HepG2 (cell line): ENCODE results near the gene SETD5. TPM values are rescaled to one million over a fixed set of nuclear protein-coding genes. Genes with fewer than 3 reads are reported as not detected.

Experiments used
- ATAC-seq: fragments of 200-7000 bp; cut with Tn5 transposase; 3 replicates; pipeline ENCODE4 v1.9.1; 2020; ENCODE audit warnings: mild to moderate bottlenecking, moderate library complexity
- BruUV-seq: library from RNA; stranded (reverse); fragments of 400-500 nt; replicated peaks from 2 replicates; lab custom pipeline; 2021; lab: Mats Ljungman, UMichigan
- CTCF ChIA-PET: fragments of 300-600 bp; formaldehyde crosslinking; extraction: SDS; loops from one replicate; lab custom pipeline; 2021; ENCODE audit warnings: low total read pairs, inconsistent platforms, low intra/inter-chr PET ratio; lab: Yijun Ruan, JAX
- POLR2A ChIA-PET: fragments of 350-600 bp; sonication (Branson Sonifier 250); formaldehyde crosslinking; loops from one replicate; lab custom pipeline; 2020; ENCODE audit warnings: antibody characterized with exemption, inconsistent platforms; lab: Yijun Ruan, JAX
- DNase-seq: peaks from one replicate; pipeline ENCODE4 v3.0.0-alpha.2; 2015; ENCODE audit warnings: low spot score
- FAIRE-seq: peaks from 3 replicates; lab custom pipeline; 2011; peaks lifted over from hg19 to GRCh38; lab: Jason Lieb, UNC
- H2AFZ ChIP-seq: one replicate; pipeline ENCODE4 v1.6.1; 2011; ENCODE audit warnings: low read length, inconsistent platforms
- H3K27ac ChIP-seq: fragments of 300-600 bp; 3 replicates; pipeline ENCODE4 v1.8.0; 2011; ENCODE audit warnings: mixed run types, mild to moderate bottlenecking, mixed read lengths, low read length, inconsistent platforms; ENCODE audit not compliant: insufficient read depth; ENCODE audit errors: extremely low read length
- H3K27me3 ChIP-seq, 2 experiments: fragments of 200-600 bp in 1 of 2; 2 replicates in 1 of 2; 3 replicates in 1 of 2; pipeline versions ENCODE4 v1.6.0 to v1.8.0; 2011; ENCODE audit warnings: low read length in 2 of 2, mild to moderate bottlenecking in 2 of 2, moderate library complexity in 2 of 2, inconsistent platforms in 1 of 2; ENCODE audit not compliant: insufficient read depth in 2 of 2, control insufficient read depth in 1 of 2
- H3K36me3 ChIP-seq, 2 experiments: fragments of 200-600 bp in 1 of 2; replicated peaks in 1 of 2; 2 replicates in 1 of 2; 3 replicates in 1 of 2; pipeline versions ENCODE4 v1.5.1 to v1.8.0; 2011; ENCODE audit warnings: low read length in 2 of 2, inconsistent platforms in 1 of 2; ENCODE audit not compliant: insufficient read depth in 2 of 2, control insufficient read depth in 1 of 2
- H3K4me1 ChIP-seq: 2 replicates; pipeline ENCODE4 v1.5.1; 2012; ENCODE audit warnings: low read length, inconsistent platforms; ENCODE audit not compliant: insufficient read depth
- H3K4me2 ChIP-seq: 2 replicates; pipeline ENCODE4 v1.6.0; 2011; ENCODE audit warnings: low read depth, low read length, inconsistent platforms
- H3K4me3 ChIP-seq, 3 experiments: fragments of 200-600 bp in 1 of 3; sonication (generic), shearing (Covaris generic) in 1 of 3; replicated peaks in 1 of 3; 2 replicates each; pipeline ENCODE4 v1.5.1; 2011 to 2016; ENCODE audit warnings: low read length in 3 of 3, inconsistent platforms in 2 of 3, low read depth in 2 of 3, mild to moderate bottlenecking in 2 of 3, control low read depth in 1 of 3, mixed read lengths in 1 of 3; ENCODE audit not compliant: insufficient read depth in 1 of 3
- H3K79me2 ChIP-seq: one replicate; pipeline ENCODE4 v1.6.1; 2011; ENCODE audit warnings: low read length, inconsistent platforms; ENCODE audit not compliant: insufficient read depth
- H3K9ac ChIP-seq: 2 replicates; pipeline ENCODE4 v1.6.0; 2011; ENCODE audit warnings: mild to moderate bottlenecking, low read depth, low read length, inconsistent platforms; ENCODE audit not compliant: insufficient read depth
- H3K9me3 ChIP-seq: 2 replicates; pipeline ENCODE4 v1.5.1; 2012; ENCODE audit warnings: mild to moderate bottlenecking, low read length
- H4K20me1 ChIP-seq: 2 replicates; pipeline ENCODE4 v1.6.0; 2011; ENCODE audit warnings: inconsistent platforms, mild to moderate bottlenecking, low read length, moderate library complexity; ENCODE audit not compliant: insufficient read depth
- FOSL2 ChIP-seq: sonication (generic); formaldehyde crosslinking; IDR thresholded peaks from 2 replicates; pipeline ENCODE4 v1.4.0; 2020; ENCODE audit warnings: missing genetic modification reagents
- HNRNPL ChIP-seq: fragments of 200-400 bp; formaldehyde crosslinking; IDR thresholded peaks from 2 replicates; pipeline ENCODE4 v1.6.1; 2017; ENCODE audit warnings: mild to moderate bottlenecking, low read depth, low read length
- POLR2G ChIP-seq: fragments of 200-400 bp; formaldehyde crosslinking; IDR thresholded peaks from 2 replicates; pipeline ENCODE4 v1.6.1; 2018; ENCODE audit warnings: mild to moderate bottlenecking, low read depth, low read length, moderate library complexity
- RBFOX2 ChIP-seq: fragments of 200-400 bp; formaldehyde crosslinking; IDR thresholded peaks from 2 replicates; pipeline ENCODE4 v1.6.1; 2017; ENCODE audit warnings: low read depth, mild to moderate bottlenecking, low read length
- RBM22 ChIP-seq: fragments of 200-400 bp; formaldehyde crosslinking; optimal IDR thresholded peaks from 2 replicates; pipeline ENCODE3; 2017; ENCODE audit warnings: mild to moderate bottlenecking, low read length, moderate library complexity
- SSRP1 ChIP-seq: IDR thresholded peaks from 2 replicates; pipeline ENCODE4 v1.6.1; 2016; ENCODE audit warnings: control low read depth
- WGBS: methylation state at CpG from one replicate; pipeline ENCODE4 v1.1.6; 2017; ENCODE audit warnings: low lambda C conversion rate; 5-methylcytosine and 5-hydroxymethylcytosine counted together
- in situ Hi-C: cut with HindIII; loops from 2 replicates; pipeline ENCODE4 v1.10.0; 2017; ENCODE audit warnings: low pct_unique_long_range_greater_than_20kb; ENCODE audit not compliant: extremely low pct_ligation_motif_present
- intact Hi-C: fragments of 100-400 bp; cut with micrococcal nuclease; formaldehyde crosslinking; loops from one replicate; pipeline ENCODE4 v1.10.0; 2022; ENCODE audit not compliant: unreplicated experiment
- polyA plus RNA-seq, 8 experiments: library from polyadenylated mRNA; depleted of rRNA in 3 of 8; stranded (reverse) in 7 of 8; unstranded in 1 of 8; fragments of >200 nt; fragmentation: Illumina TruSeq in 4 of 8; extraction: Trizol in 4 of 8; gene quantifications; 2 replicates each; pipeline versions ENCODE4 v1.2.1 to v1.2.3, GENCODE V29; 2011 to 2016; ENCODE audit warnings: low read depth in 4 of 8, missing spikeins in 1 of 8, mixed read lengths in 1 of 8; ENCODE audit not compliant: insufficient read depth in 1 of 8
- total RNA-seq, 5 experiments: library from RNA; depleted of rRNA; stranded (reverse); fragments of >200 nt; fragmentation: Illumina TruSeq; extraction: Trizol; gene quantifications; 2 replicates each; pipeline ENCODE4 v1.2.3, GENCODE V29; 2016; ENCODE audit warnings: low read depth in 1 of 5

SETD5 gene
- total and polyA plus RNA-seq, 2 of the 13 experiments (the other 11 are each of a cell fraction or from before 2014, with no cell fraction given), result 46.8 to 95.8 TPM

- Histone ChIP-seq H3K27ac (no peak overlapping the region), H3K4me2 (no peak overlapping the region), H3K9ac (no peak overlapping the region), H3K27me3 (no peaks in the 10 kb centered on the region), H3K9me3 (no peaks in the 10 kb centered on the region), H2AFZ (no peak overlapping the region), H3K36me3 (peaks cover 15 to 82% of the 10 kb centered on the region in 2 experiments), H4K20me1 (peaks cover 16% of the 10 kb centered on the region), H3K79me2 (peaks cover 32% of the 10 kb centered on the region), H3K4me3 (no peak overlapping the region), H3K4me1 (peaks cover 27% of the 10 kb centered on the region)
- BruUV-seq, result no TSS peak
- 89% methylated on average over 2 of the region's 2 CpGs for WGBS
- ATAC-seq (no peak), DNase-seq (no peak), FAIRE-seq (no peak)
- ChIA-PET CTCF (no interaction called here), POLR2A (interaction anchor here (1.9 kb wide), 1 partner anchor 10 kb away, joined by 10 read pairs; the partner anchor contains the start of gene SETD5)
- in situ Hi-C loops, result no loop called here
- intact Hi-C loops, result loop anchor here (5.0 kb wide), 1 partner anchor 35 kb away; no protein-coding TSS in a partner anchor
- TF ChIP-seq RBM22, result peak; percentile 45
- TF ChIP-seq RBFOX2, result peak; percentile 60
- 0 out of 2 replicates have a peak, but pooled peaks have one; percentile 15 for TF ChIP-seq POLR2G
- no peak for TF ChIP-seq FOSL2 (CRISPR knock-in tag)
These were observed 10.1 kb upstream of the SETD5 start for GRCh38 chr3:9387322-9387655.

DNA sequence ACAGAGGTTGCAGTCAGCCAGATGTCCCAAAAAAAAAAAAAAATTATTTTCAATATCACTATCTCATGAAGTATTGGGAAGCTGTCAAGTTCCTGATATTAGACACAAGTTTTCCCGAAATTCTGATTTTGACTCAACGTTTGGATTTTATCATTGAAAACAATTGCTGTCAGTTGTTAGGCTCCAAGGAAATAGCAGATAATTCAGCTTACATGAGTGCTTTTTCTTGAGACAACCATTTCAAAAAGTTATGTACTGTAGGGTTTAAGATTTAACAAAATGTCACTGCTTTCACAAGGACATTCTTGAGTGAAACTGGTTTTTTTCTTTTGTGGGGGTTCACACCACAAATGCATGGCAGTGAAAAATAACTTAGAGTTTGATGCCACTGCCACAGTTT, 9.3 kb upstream of the SETD5 start:
- BruUV-seq, result no TSS peak
- H3K9me3 ChIP-seq, result no peaks in the 10 kb centered on the region
- intact Hi-C loops, result loop anchor here (5.0 kb wide), 1 partner anchor 34 kb away; no protein-coding TSS in a partner anchor
- peaks cover 40% of the 10 kb centered on the region for H3K79me2 ChIP-seq
- H3K36me3 ChIP-seq, result peaks cover 15 to 82% of the 10 kb centered on the region in 2 experiments
- in situ Hi-C loops, result no loop called here
- no peak overlapping the region for H2AFZ ChIP-seq
- H3K27ac ChIP-seq, result no peak overlapping the region
- CTCF ChIA-PET, result no interaction called here
- ATAC-seq, result no peak
- POLR2A ChIA-PET, result interaction anchor here (1.9 kb wide), 1 partner anchor 9 kb away, joined by 10 read pairs; the partner anchor contains the start of gene SETD5
- H3K4me3 ChIP-seq, result no peak overlapping the region
- TF ChIP-seq HNRNPL, result no peak
- TF ChIP-seq POLR2G, result peak; percentile 49; the same call in 1 of the 2 replicates
- 0 out of 2 replicates have a peak, but pooled peaks have one; percentile 21 for TF ChIP-seq SSRP1
- no peaks in the 10 kb centered on the region for H3K27me3 ChIP-seq
- H3K4me1 ChIP-seq, result peaks cover 35% of the 10 kb centered on the region
- 97% methylated on average over 2 of the region's 2 CpGs for WGBS
- peaks cover 25% of the 10 kb centered on the region for H4K20me1 ChIP-seq
- no peak for FAIRE-seq
- DNase-seq, result no peak
- no peak overlapping the region for H3K9ac ChIP-seq
- no peak overlapping the region for H3K4me2 ChIP-seq
